Measurements from ENCODE around the gene RAB11A.
A peak's percentile ranks its signal among the peaks of the same experiment; 100 is the strongest.
"Not testable (repeated sequence)": the region's sequence is repeated elsewhere in the genome, so short reads cannot be mapped to it uniquely, and the experiment has no call there.

The RAB11A gene

DNA sequence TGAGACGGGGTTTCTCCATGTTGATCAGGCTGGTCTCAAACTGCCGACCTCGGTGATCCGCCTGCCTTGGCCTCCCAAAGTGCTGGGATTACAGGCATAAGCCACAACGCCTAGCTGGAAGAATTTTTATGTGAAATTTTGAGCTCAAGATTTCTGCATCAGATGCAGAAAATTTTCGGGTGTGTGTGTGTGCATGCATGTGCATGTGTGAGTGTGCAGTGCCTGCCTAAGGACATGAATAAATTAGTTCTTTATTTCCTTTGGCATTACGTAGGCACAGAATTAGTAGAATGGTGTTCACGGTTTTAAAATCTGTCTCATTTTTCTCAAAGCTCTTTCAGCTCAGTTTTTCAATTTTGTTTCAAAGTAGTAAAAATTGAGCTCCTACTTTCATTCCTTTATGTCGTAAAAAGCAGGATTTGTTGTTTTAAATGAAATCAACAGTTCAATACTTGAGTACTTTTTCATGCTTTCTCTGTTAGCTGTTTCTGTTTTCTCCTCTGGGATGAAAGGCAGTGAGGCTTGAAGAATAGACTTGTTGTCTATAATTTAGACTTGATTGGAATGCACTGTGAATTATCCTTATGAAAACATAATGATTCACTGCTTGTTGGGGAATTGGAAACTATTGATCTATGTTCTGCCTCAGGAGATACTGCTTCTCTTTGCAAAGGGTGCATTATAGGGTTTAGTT lies 23.3 kb upstream of the RAB11A start:
- no peak for DNase-seq

DNA sequence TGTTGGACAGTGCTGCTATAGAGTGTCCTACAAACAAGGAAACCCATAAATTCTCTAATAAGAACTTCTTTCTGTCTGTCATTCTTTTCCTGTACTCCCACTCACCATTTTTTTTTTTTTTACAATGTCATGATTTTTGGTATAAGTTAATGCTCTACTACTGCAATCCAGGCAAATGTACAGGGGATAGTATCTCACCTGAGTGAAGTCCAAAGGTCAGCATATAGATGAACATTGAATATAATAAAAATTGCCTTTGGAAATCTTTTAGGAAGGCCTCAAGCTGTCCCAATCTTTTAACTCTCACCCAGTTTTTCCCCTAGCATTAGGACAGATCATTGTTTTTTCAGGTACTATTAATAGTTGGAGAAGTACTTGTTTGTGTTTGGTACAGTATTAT lies 21.3 kb upstream of the RAB11A start:
- DNase-seq: no peak

DNA sequence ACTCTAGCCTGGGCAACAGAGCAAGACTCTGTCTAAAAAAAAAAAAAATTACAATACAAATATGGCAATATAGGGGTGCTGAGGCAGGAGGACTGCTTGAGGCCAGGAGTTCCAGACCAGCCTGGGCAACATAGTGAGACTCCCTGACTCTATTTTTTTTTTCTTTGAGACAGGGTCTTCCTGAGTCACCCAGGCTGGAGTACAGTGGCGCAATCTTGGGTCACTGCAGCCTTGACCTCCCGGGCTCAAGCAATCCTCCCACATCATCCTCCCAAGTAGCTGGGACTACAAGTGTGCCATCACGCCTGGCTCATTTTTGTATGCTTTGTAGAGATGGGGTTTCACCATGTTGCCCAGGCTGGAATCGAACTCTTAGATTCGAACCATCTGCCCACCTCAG lies 17.3 kb upstream of the RAB11A start:
- DNase-seq: no peak

DNA sequence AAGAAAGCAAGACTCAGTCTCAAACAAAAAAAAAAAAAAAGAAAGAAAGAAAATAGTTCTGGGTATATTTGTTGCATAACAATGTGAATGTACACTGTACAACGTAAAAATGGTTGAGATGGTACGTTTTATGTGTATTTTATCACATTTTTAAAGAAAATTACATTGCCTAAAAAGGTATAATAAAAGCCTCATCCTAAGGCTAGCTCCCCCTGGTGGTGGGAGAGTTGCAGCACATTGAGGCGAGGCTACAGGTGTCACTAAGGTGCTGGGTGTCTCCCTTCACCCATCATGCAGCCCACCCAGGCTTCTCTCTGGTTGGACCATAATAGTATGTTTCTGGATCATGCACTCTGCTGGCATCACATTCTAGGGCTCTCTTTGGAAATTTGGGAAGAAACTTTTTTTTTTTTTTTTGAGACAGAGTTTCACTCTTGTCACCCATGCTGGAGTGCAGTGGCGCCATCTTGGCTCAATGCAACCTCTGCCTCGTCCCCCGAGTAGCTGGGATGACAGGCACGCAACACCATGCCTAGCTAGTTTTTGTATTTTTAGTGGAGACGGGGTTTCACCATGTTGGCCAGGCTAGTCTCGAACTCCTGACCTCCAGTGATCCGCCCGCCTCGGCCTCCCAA lies 12.4 kb upstream of the RAB11A start:
- DNase-seq: peak; percentile 58

DNA sequence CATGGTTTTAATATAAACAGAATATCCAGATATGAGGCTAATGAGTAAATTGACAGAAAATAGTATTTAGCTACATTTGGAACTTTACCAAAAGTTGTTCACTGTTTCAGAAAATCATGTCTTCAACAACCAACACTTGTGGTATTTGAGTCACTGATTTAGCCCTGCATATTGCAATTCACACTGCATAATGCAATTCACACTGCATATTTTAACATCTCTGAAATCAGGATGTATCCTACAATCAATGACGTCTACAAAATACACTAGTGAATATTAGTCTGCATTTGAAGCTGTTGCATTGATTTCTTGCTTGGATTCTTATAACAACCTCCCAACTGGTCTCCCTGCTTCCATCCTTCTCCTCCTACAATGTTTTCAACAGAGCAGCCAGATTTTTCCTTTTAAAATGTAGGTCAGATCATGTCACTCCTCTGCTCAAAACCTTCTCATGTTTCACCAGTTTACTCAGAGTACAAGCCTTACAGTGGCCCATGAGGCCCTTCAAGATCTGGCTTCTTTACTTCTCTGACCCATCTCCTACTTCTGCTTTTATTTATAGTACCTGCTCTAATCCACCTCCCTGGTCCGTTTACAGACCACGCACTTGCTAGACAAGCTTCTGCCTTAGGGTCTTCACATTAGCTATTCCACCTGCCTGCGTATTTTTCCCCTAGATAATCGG lies 11.4 kb upstream of the RAB11A start:
- DNase-seq: no peak

DNA sequence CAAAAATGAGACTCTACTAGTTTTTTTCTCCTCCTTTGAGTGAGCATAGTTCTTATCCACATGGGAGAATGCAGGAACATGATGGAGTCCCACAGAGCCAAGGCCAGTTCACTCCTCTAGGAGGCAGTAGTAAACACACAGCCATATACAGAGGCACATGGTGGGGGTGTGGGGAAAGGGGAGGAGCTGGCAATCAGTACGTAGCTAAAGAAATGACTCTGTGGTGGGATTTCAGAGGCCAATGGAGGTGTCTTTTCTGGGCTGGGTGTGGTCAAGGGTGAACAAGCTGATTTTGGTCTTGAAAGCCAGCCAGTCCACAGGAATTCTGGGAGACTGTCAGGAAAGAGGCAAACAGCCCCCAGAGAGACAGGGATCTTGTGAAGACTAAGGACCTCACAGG lies 6.6 kb upstream of the RAB11A start:
- peak; percentile 92 for DNase-seq

DNA sequence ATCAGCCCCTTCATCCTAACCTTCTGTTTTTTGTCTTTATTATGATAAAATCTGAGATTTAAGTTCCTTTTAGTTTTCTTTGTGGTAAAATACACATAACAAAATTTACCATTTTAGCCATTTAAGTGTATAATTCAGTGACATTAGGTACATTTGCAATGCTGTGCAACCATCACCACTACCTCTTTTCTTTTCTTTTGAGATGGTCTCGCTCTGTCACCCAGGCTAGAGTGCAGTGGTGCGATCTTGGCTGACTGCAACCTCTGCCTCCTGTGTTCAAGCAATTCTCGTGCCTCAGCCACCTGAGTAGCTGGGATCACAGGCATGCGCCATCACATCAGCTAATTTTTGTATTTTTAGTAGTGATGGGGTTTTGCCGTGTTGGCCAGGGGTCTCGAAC lies 6.2 kb upstream of the RAB11A start:
- DNase-seq: no peak

DNA sequence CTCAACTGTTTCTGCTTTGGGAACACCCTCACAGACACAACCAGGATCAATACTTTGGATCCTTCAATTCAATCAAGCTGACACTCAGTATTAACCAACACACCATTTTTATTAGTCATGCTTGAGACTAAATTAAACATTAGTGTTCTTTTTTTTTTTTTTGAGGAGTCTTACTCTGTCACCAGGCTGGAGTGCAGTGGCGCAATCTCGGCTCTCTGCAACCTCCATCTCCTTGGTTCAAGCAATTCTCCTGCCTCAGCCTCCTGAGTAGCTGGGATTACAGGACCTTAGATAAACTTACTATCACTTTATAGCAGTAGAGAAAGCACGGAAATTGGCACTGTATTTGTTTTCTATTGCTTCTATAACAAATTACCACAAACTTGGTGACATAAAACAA lies 2.0 kb upstream of the RAB11A start:
- DNase-seq: no peak

DNA sequence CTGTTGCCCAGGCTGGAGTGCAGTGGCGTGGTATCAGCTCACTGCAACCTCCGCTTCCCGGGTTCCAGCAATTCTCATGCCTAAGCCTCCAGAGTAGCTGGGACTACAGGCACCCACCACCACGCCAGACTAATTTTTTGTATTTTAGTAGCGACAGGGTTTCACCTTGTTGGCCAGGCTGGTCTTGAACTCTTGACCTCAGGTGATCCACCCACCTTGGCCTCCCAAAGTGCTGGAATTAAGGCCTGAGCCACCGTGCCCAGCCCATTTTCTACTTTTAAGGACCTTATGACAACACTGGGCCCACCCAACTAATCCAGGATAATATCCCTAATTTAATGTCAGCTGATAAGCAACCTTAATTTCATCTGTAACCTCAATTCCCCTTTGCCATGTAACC lies 1.4 kb upstream of the RAB11A start:
- not testable (repeated sequence) for DNase-seq

DNA sequence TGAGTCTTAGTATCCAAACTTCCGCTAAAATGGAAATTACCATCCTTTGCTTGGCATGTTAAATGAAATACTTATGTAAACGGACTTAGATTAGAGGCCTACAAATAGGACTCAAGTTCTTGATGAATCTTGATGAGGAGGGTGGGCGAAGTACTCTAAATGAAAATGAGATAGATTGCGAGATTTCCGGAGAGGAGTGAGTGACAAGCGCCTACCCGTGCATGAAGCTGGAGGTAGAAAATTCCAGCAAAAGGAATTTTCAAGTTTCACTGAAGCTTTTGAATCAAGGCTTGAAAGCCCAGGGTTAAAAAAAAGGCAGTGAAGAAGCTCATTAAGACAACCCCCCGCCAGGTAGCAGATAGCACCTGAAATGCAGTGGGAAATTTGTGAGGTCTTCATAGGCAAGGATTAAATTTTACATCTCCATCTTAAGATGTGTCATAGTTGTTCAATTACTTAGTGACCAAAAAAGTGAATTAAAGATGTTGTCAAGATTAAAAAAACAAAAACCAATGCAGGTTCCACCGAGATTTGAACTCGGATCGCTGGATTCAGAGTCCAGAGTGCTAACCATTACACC lies 655 bp upstream of the RAB11A start:
- DNase-seq: no peak

DNA sequence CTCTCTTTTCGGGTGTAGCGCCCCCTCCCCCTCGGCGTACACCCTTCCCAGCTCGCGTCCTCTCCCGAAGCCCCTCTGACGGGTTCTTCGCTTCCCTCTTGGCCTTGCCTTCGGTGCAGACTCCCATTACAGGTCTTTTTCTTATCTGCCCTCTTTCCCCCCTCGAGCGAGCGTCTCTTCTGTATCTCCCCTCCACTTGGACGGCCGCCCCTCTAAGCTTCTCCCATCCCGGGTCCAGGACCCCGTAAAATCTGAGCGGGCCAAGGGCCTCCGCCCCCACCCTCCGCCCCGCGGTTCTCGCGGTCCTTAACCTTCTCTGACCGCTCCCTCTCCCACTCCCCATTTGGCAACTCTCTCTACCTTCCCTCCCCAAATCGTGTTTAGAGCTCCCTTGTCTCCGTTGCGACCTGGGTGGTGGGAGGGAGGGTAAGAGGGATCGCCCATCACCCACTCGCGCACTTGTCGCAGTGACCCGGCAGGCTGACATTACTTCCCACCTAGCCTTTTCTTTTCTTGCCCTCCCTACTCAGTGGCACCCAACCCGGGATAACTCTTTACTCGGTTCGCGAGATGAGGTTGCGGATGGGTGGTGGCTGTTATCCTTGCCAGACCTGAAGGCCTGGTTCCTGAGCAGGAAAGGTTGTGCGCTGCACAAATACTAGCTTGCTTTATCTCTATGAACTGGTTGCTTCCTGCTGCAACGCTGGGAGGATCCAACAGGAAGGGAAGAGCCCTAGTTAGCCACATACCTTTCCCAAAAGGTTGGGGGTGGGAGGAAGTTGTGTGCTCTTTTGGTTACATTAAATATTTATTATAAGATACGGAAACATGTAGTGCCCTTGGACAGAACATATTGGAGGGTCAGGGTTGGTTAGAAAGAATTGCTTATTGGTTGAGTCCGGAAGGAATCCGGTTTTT lies 922 bp downstream of the RAB11A start:
- DNase-seq: peak; percentile 77

DNA sequence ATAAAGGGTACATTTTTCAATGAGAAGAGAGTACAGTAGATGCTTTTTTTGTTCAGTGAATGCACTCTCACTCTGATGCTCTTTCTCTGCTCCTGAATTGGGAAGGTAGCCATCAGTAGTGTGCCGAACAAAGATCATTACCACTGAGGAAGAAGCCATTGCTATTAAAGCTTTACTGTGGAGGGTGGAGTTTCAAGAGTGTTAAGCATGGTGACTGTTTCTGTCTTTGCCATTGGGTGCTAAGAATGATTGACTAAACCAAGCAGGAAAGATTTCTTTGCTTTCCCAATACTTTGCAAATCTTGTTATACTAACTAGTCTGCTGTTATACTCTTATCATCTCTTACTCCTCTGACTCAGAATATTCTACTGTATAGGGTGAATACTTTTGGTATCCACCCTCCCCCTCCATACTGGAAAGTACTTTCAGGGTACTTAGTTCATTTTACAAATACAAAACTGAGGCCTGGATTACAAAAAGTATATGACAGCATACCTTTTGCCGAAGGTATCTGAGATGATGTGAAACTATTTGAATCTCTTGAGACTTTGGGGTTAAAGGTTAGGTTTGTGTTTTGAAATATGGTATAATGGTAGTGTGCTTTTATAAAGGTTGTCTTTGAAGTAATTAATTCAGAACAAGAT lies 1.7 kb downstream of the RAB11A start:
- DNase-seq: no peak

DNA sequence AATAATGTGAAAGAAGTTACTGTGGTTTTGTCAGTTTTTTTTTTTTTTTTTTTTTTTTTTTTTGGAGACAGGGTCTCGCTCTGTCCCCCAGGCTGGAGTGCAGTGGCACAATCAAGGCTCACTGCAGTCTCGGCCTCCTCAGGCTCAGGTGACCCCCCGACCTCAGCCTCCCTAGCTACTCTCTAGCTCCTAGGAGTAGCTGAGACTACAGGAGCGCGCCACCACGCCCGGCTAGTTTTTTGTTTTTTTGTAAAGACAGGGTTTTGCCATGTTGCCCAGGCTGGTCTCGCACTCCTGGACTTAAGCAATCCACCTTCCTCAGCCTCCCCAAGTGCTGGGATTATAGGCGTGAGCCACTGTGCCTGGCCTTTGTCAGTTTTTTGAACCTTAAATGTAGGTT lies 2.6 kb downstream of the RAB11A start:
- not testable (repeated sequence) for DNase-seq

DNA sequence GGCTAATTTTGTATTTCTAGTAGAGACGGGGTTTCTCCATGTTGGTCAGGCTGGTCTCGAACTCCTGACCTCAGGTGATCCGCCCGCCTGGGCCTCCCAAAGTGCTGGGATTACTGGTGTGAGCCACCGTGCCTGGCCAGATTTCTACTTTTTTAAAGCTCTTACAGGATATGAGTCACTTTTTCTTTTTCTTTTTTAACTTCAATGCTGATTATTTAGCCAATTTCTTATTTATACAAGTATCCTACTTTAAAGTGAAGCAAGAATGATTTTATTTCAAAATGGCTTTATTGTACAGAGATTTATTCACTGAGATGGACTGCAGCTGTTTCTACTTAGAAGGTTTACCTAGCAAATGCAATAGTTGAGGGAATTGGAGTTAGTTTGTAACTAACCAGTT lies 3.3 kb downstream of the RAB11A start:
- not testable (repeated sequence) for DNase-seq

DNA sequence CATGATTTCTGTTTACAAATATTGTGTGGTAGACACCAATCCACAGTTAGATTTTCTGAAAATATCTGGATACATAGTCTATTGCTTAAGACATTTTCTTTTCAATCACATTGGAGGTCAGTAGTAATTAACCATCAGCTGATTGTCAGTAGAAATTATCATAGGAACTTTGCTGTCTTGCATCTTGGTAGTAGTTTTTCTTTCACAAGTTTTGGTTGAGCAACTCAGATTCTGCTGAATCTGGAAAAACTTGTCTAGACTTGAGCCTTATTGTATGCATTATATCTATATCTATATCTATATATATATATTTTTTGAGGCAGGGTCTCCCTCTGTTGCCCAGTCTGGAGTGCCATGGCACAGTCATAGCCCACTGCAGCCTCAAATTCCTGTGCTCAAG lies 4.0 kb downstream of the RAB11A start:
- no peak for DNase-seq

DNA sequence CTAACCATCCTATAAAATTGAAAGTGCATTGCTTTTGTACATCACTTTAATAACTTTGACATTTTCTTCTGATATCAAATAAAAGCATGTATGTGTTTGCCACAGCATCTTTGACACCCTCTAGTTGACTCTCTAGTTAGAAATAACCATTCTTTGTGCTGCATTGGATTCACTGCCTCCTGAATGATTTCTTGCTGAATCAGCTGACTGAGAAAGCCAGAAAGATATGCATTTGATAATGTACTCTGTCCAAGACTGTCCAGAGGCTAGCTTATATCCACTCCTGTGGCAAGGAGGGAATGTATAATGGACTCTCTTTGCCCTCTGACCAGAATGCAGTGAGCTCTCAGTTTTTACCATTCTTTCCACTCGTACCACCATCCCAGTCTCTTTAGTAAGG lies 6.2 kb downstream of the RAB11A start:
- DNase-seq: no peak

DNA sequence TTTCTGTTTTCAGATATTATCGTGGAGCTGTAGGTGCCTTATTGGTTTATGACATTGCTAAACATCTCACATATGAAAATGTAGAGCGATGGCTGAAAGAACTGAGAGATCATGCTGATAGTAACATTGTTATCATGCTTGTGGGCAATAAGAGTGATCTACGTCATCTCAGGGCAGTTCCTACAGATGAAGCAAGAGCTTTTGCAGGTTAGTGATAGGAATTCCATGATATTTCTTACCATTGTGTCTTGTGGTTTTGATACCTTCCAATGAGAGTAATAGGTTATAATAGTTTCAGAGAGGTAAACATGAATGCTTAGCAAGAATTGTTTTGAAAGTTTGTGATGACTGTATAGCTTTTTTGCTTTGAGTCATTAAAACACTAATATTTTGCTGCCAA lies 8.5 kb downstream of the RAB11A start:
- no peak for DNase-seq

DNA sequence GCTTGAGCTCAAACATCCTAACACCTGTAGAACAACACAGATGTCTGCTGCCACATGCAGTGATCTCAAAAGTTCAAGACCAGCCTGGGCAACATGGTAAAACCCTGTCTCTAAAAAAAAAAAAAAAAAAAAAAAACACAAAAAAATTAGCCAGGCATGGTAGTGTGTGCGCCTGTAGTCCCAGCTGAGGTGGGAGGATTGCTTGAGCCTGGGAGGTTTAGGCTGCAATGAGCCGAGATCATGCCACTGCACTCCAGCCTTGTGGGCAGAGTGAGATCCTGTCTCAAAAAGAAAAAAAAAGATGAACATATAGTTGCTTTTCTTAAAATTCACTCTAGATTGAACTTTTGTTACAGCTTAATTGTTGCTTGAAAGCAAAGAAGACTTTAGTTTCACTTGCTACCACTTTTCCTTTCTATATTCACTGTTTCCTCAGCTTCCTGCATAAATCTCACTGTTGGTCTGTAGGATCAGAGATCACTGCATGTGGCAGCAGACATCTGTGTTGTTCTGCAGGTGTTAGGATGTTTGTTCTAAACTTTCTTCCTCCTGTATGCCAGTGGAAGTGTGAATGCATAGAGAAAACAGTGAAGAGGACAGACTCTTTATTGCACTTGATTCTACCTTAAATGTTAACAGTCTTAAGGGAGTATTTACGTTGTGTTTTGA lies 12.6 kb downstream of the RAB11A start:
- no peak for DNase-seq

DNA sequence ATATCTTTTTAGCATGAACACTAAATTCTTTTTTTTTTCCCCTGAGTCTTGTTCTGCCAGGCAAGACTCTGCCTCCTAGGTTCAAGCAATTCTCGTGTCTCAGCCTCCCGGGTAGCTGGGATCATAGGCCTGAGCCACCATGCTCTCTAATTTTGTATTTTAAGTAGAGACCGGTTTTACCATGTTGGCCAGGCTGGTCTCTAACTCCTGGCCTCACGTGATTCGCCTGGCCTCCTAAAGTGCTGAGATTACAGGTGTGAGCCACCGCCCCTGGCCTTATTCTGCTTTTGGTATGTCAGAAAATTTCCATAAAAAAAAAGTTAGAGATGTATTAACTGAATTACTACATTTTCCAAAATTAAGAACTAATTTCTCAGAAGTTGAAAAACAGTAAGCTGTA lies 14.3 kb downstream of the RAB11A start:
- no peak for DNase-seq

DNA sequence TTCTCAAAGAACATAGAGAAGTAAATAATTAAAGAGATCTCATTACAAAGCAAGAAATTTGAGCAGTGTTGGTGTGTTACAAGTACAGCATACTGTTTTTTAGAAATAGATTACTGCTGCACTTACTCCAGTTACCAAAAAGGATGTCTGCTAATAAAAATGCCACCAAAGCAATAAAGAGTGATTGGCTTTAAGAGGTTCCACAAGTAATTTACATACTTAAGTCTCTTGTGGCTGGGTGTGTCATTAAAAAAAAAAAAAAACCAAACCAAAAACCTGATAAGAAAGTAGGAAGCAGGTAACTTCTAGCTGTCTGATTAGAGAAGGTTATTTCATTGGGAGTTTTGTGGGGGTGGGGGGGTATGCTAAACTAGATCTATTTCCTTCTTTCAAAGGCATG lies 15.2 kb downstream of the RAB11A start:
- no peak for DNase-seq

DNA sequence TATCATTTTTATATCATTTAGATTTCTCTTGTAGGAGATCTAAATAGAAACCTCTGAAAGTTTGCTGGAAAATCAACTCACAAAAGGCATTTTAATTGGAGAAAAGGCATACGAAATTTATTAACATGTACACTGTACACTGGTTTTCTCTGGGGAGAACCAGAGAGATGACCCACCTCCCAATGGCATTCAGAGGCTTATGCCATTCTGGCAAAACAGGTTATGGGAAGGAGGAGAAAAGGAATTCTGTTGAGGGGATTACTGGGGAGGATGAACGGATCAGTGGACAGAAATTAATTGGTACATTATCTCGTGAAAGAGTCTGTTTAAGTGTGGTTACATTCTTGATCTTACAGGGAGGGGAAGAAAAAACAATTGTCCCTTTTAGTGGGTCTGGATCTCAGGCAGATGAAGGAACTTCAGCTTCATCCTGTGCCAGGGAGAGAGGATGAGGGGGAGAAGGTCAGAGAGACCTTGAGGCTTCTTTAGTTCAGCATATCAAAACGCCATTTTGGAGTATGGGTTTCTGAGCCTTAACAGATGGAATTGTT lies 16.5 kb downstream of the RAB11A start:
- DNase-seq: no peak

DNA sequence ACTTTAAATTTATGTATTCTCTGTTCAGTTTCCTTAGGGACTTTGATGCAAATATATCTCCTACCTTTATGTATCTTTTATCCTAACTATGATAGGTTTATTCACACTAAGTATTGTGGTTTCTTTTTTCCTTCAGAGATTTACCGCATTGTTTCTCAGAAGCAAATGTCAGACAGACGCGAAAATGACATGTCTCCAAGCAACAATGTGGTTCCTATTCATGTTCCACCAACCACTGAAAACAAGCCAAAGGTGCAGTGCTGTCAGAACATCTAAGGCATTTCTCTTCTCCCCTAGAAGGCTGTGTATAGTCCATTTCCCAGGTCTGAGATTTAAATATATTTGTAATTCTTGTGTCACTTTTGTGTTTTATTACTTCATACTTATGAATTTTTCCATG lies 18.3 kb downstream of the RAB11A start:
- DNase-seq: no peak

Measured in islet precursor cell (in vitro differentiated cells).